Effector memory CD4-positive, alpha-beta T cell (primary cell): Measurements from ENCODE around the gene TEKT3.

Source experiments
- DNase-seq, 3 donors: peaks; one replicate each; pipeline ENCODE4 v3.0.0-alpha.2; 2020
- H3K27ac ChIP-seq: 2 replicates; pipeline ENCODE4 v1.7.0; 2013; ENCODE audit warnings: mild to moderate bottlenecking, low read length, moderate library complexity; ENCODE audit not compliant: insufficient read depth, poor library complexity, severe bottlenecking
- H3K27me3 ChIP-seq: replicated peaks from 2 replicates; pipeline ENCODE4 v1.7.0; 2013; ENCODE audit warnings: mild to moderate bottlenecking, low read length; ENCODE audit not compliant: insufficient read depth, control insufficient read depth, poor library complexity, severe bottlenecking
- H3K36me3 ChIP-seq: 2 replicates; pipeline ENCODE4 v1.7.0; 2013; ENCODE audit warnings: mild to moderate bottlenecking, low read length, moderate library complexity; ENCODE audit not compliant: control insufficient read depth, insufficient read depth
- H3K4me1 ChIP-seq: 2 replicates; pipeline ENCODE4 v1.7.0; 2013; ENCODE audit warnings: low read length, mild to moderate bottlenecking; ENCODE audit not compliant: control insufficient read depth, insufficient read depth, poor library complexity, severe bottlenecking
- H3K4me3 ChIP-seq: 2 replicates; pipeline ENCODE4 v1.7.0; 2013; ENCODE audit warnings: low read length, low read depth, mild to moderate bottlenecking; ENCODE audit not compliant: insufficient read depth, poor library complexity, severe bottlenecking
- H3K9me3 ChIP-seq: 2 replicates; pipeline ENCODE4 v1.7.0; 2013; ENCODE audit warnings: mild to moderate bottlenecking, low read length, moderate library complexity; ENCODE audit not compliant: control insufficient read depth
- total RNA-seq, 3 donors: gene quantifications; one replicate each; lab custom pipeline; 2026; lab: John Stamatoyannopoulos, UW

The TEKT3 gene
- 0.17 to 0.35 (median 0.19) reads per million in 3 donors for total RNA-seq

GRCh38 chr17:15341385-15341849 is at the start of gene TEKT3:
Gene TEKT3, minus strand, starts transcription at chr17:15341597. Its CDS starts 10,012 bp downstream, at chr17:15331585.
- H3K27me3 ChIP-seq = peaks cover 11% of the 10 kb centered on the region
- no peaks in the 10 kb centered on the region for H3K36me3 ChIP-seq
- no peak within 1 kb of the TSS for H3K27ac ChIP-seq
- no peak within 1 kb of the TSS for H3K4me3 ChIP-seq
- peaks cover 5% of the 10 kb centered on the region for H3K4me1 ChIP-seq
- no peaks in the 10 kb centered on the region for H3K9me3 ChIP-seq
- no peak for DNase-seq

DNA sequence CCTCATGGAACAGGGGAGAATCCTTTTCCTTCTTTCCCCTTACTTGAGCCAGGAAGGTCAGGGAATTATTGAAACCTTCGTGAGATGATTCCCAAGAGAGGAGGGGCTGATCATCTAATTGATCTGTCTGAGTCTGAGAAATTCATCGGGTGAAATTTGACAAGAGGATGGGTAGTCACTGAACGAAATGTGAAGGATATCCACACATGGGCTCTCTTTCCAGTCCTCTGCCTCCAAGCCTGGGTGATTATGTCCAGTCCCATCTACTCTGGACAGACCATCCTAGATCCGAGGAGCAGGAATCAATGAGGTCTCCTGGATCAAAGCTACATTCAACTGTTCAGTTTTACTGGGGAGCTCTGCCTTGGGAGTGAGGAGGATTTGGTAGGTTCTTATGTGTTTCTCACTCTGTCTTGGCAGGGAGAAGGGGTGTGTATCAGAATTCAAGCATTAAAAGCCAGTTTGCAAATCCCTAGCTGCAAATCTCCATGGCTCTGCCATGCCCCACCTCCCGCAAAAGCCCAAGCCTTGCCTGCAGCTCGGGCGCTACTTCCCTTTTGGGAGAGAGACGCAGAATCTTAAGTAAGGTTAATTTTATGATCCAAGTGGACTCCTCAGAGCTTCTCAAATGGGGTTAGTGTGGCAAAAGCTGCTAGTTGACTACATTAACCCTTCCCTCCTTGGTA is 47.1 kb upstream of the TEKT3 start:
- DNase-seq = no peak
- H3K9me3 ChIP-seq = no peaks in the 10 kb centered on the region
- H3K4me3 ChIP-seq = no peak overlapping the region
- no peaks in the 10 kb centered on the region for H3K36me3 ChIP-seq
- no peak overlapping the region for H3K27ac ChIP-seq
- no peaks in the 10 kb centered on the region for H3K4me1 ChIP-seq
- no peaks in the 10 kb centered on the region for H3K27me3 ChIP-seq

DNA sequence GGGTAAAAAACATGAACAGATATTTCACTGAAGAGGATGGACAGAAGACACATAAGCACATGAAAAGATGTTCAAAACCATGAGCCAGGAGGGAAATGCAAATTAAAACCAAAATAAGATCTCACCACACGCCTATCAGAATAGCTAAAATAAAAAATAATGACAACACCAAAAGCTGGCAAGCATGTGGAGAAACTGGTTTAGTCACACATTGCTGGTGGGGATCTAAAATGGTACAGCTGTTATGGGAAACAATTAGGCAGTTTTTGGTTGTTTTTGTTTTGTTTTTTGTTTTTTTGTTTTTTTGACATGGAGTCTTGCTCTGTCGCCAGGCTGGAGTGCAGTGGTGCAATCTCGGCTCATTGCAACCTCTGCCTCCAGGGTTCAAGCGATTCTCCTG is 44.7 kb upstream of the TEKT3 start:
- no peaks in the 10 kb centered on the region for H3K27me3 ChIP-seq
- no peaks in the 10 kb centered on the region for H3K9me3 ChIP-seq
- no peak overlapping the region for H3K4me3 ChIP-seq
- no peaks in the 10 kb centered on the region for H3K36me3 ChIP-seq
- no peak overlapping the region for H3K27ac ChIP-seq
- no peaks in the 10 kb centered on the region for H3K4me1 ChIP-seq
- DNase-seq = no peak

DNA sequence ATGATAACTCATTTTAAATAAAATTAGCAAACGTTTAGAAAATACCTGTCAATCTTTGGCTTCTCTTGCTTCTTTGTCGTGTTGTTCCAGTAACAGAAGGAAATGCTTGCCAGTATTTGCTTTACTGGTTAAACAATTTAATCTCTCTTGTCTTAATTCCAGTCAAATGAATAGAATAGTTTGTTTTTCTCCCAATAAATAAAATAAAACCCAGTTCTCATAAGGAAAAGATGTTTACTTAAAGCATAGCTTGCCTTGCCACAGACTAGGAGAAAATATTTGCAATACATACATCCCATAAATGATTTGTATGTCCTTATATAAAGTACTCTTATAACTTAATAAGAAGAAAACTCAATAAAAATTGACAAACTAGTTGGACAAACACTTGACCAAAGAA is 43.9 kb upstream of the TEKT3 start:
- no peaks in the 10 kb centered on the region for H3K27me3 ChIP-seq
- no peak for DNase-seq
- H3K4me3 ChIP-seq = no peak overlapping the region

DNA sequence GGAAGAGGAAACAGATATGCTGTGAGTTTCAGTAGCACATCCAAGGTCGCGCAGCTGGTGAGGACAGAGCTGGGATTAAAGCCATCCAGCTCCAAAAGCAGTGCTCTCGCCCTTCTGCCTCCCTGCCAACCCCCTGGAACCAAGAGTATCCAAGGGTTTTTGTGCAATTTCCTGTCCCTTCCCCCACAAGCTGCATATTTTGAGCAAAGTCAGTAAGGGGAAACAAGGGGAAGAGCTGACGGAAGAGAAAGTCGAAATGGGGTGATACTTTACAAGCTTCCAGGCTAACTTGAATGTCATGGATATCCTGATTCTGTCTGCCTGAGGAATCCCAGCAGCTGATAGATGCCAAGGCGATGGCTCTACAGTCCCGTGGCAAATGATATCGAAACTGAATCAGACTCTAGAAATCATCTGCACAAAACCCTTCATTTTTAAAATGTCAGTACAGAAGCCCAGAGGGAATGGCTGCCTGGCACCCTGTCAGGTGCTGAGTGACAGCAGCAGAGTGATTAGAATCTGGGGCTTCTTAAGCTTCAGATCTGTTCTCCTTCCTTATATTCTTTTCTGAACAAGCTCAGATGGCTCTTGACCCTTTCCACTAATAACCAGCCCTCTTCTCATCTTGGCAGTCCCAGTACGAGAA is 42.9 kb upstream of the TEKT3 start:
- H3K4me3 ChIP-seq = no peak overlapping the region
- no peaks in the 10 kb centered on the region for H3K9me3 ChIP-seq
- H3K4me1 ChIP-seq = no peaks in the 10 kb centered on the region
- no peaks in the 10 kb centered on the region for H3K27me3 ChIP-seq
- DNase-seq = no peak
- H3K36me3 ChIP-seq = no peaks in the 10 kb centered on the region
- H3K27ac ChIP-seq = no peak overlapping the region

More for the DNA sequence above, 43.9 kb upstream of the TEKT3 start:
- Histone ChIP-seq H3K27ac (no peak overlapping the region), H3K9me3 (no peaks in the 10 kb centered on the region), H3K36me3 (no peaks in the 10 kb centered on the region), H3K4me1 (no peaks in the 10 kb centered on the region)

GRCh38 chr17:15382914-15383313 is 41.5 kb upstream of the TEKT3 start:
- Histone ChIP-seq H3K9me3 (no peaks in the 10 kb centered on the region), H3K36me3 (no peaks in the 10 kb centered on the region), H3K27ac (no peak overlapping the region), H3K27me3 (no peaks in the 10 kb centered on the region), H3K4me1 (no peaks in the 10 kb centered on the region), H3K4me3 (no peak overlapping the region)
- no peak for DNase-seq

DNA sequence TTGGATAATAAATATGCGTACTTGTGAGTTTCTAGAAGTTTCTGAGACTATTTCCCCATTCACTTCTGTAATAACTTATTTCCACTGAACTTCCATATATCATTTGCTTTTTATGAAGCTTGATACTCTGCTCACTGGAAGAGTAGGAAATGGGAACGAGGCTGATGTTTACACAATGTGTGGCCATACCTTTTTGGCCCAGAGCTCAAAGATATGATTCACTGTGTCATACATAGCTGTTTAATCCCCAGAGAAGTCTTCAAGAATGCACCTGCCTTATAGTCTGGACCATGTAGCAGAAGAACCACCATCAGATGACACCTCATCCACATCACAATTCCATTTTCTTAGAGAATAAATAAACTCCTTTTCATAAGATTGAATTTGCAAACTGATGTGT is 40.3 kb upstream of the TEKT3 start:
- Histone ChIP-seq H3K4me3 (no peak overlapping the region), H3K27me3 (no peaks in the 10 kb centered on the region), H3K27ac (no peak overlapping the region), H3K9me3 (no peaks in the 10 kb centered on the region), H3K4me1 (no peaks in the 10 kb centered on the region), H3K36me3 (no peaks in the 10 kb centered on the region)
- no peak for DNase-seq

DNA sequence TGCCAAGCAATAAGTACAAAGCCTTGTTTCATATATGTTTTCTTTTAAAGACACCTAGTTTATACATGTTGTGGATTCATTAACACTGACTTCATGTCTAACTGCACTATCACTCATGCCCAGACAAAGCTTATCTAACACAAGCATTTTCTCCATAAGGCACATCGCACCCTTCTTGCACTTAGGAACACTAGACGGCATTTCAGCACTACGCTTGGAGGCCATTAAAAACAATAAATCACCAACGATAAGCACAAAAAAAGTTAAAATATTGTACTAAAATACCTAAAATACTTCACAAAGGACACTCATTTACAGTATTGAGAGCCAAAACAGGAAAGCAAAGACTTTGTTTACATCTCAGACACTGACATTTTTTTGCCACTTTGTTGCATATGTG is 39.0 kb upstream of the TEKT3 start:
- Histone ChIP-seq H3K27ac (no peak overlapping the region), H3K36me3 (no peaks in the 10 kb centered on the region), H3K4me1 (no peaks in the 10 kb centered on the region), H3K27me3 (no peaks in the 10 kb centered on the region), H3K9me3 (no peaks in the 10 kb centered on the region), H3K4me3 (no peak overlapping the region)
- no peak for DNase-seq

DNA sequence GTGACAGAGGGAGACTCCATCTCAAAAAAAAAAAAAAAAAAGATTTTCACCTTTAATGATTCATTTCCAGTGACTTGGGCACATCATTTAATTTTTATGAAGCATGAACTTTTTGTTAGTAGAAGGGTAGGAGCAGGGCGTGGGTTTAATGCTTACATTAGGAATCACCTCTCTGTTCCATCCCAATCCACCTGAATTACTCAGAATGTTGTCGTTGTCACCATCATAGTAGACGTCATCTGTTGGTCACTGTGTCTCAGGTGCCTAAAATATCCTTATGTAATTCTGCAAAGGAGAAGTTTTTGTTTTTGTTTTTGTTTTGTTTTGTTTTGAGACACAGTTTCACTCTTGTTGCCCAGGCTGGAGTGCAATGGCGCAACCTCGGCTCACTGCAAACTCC is 38.3 kb upstream of the TEKT3 start:
- H3K9me3 ChIP-seq = no peaks in the 10 kb centered on the region
- DNase-seq = no peak
- H3K4me1 ChIP-seq = no peaks in the 10 kb centered on the region
- H3K27ac ChIP-seq = no peak overlapping the region
- H3K27me3 ChIP-seq = no peaks in the 10 kb centered on the region
- H3K36me3 ChIP-seq = no peaks in the 10 kb centered on the region
- no peak overlapping the region for H3K4me3 ChIP-seq

DNA sequence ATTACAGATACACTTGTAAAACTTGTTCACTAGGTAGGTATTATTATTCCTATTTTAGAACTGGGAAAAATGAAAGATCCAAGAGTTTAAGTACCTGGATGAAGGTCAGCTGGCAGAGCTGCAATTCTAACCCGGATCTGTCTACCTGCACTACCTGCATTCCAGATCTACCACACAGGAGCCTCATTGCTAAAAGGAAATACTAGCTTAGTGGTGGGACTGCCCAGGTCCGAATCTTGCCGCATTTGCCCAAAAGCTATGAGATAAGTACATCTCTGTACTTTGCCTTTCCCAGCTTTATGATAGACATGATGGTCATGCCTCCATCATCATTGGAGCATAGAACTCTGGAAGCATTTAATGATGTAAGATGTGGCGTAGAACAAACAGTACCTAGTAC is 36.8 kb upstream of the TEKT3 start:
- Histone ChIP-seq H3K27me3 (no peaks in the 10 kb centered on the region), H3K36me3 (no peaks in the 10 kb centered on the region), H3K9me3 (no peaks in the 10 kb centered on the region), H3K4me3 (no peak overlapping the region), H3K27ac (no peak overlapping the region), H3K4me1 (no peaks in the 10 kb centered on the region)
- no peak for DNase-seq
